Astrocyte (in vitro differentiated cells and primary cell): ENCODE results near the gene RTP3.

Experiments used
- EZH2 ChIP-seq: IDR thresholded peaks from 2 replicates; pipeline ENCODE4 v1.6.1; 2012; ENCODE audit warnings: mild to moderate bottlenecking, low read length, inconsistent platforms; ENCODE audit not compliant: insufficient read depth
- TF ChIP-seq, protein P1 (sequence below): IDR thresholded peaks from 2 replicates; pipeline ENCODE4 v1.5.1; 2011; ENCODE audit warnings: low read depth, mild to moderate bottlenecking, inconsistent platforms, low read length, moderate library complexity; ENCODE audit not compliant: insufficient read depth

DNA sequence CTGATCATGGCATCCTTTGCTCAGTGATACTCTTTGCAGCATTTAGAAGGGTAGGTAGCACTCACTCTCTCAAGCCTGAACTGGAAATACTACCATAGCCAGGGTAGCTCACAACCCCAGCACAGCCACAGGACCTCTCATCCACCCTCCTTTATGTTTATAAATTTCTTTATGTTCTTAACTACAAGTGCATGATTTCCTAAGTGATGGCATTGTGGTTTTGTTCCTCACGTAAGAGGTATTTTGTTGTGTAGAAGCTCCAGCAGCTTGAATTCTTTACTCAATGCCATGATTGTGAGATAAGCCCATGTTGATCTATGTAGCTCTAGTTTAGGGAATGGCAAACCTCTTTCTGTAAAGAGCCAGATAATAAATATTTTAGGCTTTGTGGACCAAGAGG, 7.9 kb upstream of the RTP3 start:
- TF ChIP-seq, protein P1, sequence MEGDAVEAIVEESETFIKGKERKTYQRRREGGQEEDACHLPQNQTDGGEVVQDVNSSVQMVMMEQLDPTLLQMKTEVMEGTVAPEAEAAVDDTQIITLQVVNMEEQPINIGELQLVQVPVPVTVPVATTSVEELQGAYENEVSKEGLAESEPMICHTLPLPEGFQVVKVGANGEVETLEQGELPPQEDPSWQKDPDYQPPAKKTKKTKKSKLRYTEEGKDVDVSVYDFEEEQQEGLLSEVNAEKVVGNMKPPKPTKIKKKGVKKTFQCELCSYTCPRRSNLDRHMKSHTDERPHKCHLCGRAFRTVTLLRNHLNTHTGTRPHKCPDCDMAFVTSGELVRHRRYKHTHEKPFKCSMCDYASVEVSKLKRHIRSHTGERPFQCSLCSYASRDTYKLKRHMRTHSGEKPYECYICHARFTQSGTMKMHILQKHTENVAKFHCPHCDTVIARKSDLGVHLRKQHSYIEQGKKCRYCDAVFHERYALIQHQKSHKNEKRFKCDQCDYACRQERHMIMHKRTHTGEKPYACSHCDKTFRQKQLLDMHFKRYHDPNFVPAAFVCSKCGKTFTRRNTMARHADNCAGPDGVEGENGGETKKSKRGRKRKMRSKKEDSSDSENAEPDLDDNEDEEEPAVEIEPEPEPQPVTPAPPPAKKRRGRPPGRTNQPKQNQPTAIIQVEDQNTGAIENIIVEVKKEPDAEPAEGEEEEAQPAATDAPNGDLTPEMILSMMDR, result no peak
- TF ChIP-seq EZH2, result no peak
